HepG2 (cell line): ENCODE data around the gene PFKFB2. TPM values are rescaled to one million over a fixed set of nuclear protein-coding genes. Genes with fewer than 3 reads are reported as not detected.

Experiments
- CTCF ChIP-seq: sonication (generic); formaldehyde crosslinking; IDR thresholded peaks from 2 replicates; pipeline ENCODE4 v1.5.0; 2020; ENCODE audit warnings: mild to moderate bottlenecking, missing genetic modification reagents, moderate library complexity
- ELF3 ChIP-seq: IDR thresholded peaks from 2 replicates; pipeline ENCODE4 v1.6.1; 2016; ENCODE audit warnings: missing genetic modification reagents, missing compliant biosample characterization
- EP300 ChIP-seq, 3 experiments: sonication (generic) in 1 of 3; formaldehyde crosslinking in 1 of 3; IDR thresholded peaks; 2 replicates each; pipeline versions ENCODE4 v1.5.1 to v1.6.1; 2011 to 2020; ENCODE audit warnings: low read depth in 2 of 3, low read length in 2 of 3, borderline replicate concordance in 1 of 3, improper control_type of control experiment in 1 of 3, mild to moderate bottlenecking in 1 of 3, missing genetic modification reagents in 1 of 3, moderate library complexity in 1 of 3
- ERF ChIP-seq: IDR thresholded peaks from 2 replicates; pipeline ENCODE4 v1.6.1; 2018; ENCODE audit warnings: missing biosample characterization, missing genetic modification reagents
- IKZF1 ChIP-seq: fragments of 450-650 bp; IDR thresholded peaks from 2 replicates; pipeline ENCODE4 v1.7.1; 2016
- MAZ ChIP-seq, 2 experiments: sonication (generic) in 1 of 2; formaldehyde crosslinking in 1 of 2; IDR thresholded peaks; 2 replicates each; pipeline versions ENCODE4 v1.5.0 to v1.6.1; 2012 to 2020; ENCODE audit warnings: low read depth in 2 of 2, mild to moderate bottlenecking in 2 of 2, borderline replicate concordance in 1 of 2, improper control_type of control experiment in 1 of 2, low read length in 1 of 2, missing genetic modification reagents in 1 of 2, moderate library complexity in 1 of 2
- PAWR ChIP-seq: sonication (generic); formaldehyde crosslinking; IDR thresholded peaks from 2 replicates; pipeline ENCODE4 v1.4.0; 2020; ENCODE audit warnings: missing genetic modification reagents, mild to moderate bottlenecking, borderline replicate concordance
- PHB2 ChIP-seq: fragments of 450-650 bp; IDR thresholded peaks from 2 replicates; pipeline ENCODE4 v1.6.1; 2018; ENCODE audit not compliant: partially characterized antibody
- PHF20 ChIP-seq: sonication (generic); formaldehyde crosslinking; IDR thresholded peaks from 2 replicates; pipeline ENCODE4 v1.5.0; 2020; ENCODE audit warnings: mild to moderate bottlenecking, missing genetic modification reagents
- PHF8 ChIP-seq: sonication (generic); formaldehyde crosslinking; IDR thresholded peaks from 2 replicates; pipeline ENCODE4 v1.5.0; 2020; ENCODE audit warnings: missing genetic modification reagents
- SOX13 ChIP-seq, 3 experiments: fragments of 450-650 bp in 1 of 3; sonication (generic) in 1 of 3; formaldehyde crosslinking in 1 of 3; IDR thresholded peaks in 2 of 3; conservative IDR thresholded peaks in 1 of 3; 2 replicates each; pipeline versions ENCODE4 v1.5.0 to v1.6.1; 2016 to 2020; ENCODE audit warnings: antibody characterized with exemption in 1 of 3, mild to moderate bottlenecking in 1 of 3, missing compliant biosample characterization in 1 of 3, missing genetic modification reagents in 1 of 3, moderate library complexity in 1 of 3
- SP140L ChIP-seq: sonication (generic); formaldehyde crosslinking; IDR thresholded peaks from 2 replicates; pipeline ENCODE4 v1.4.0; 2020; ENCODE audit warnings: missing genetic modification reagents, borderline replicate concordance
- ZFY ChIP-seq: sonication (generic); formaldehyde crosslinking; IDR thresholded peaks from 2 replicates; pipeline ENCODE4 v1.4.0; 2020; ENCODE audit warnings: missing genetic modification reagents
- ZNF557 ChIP-seq: sonication (generic); formaldehyde crosslinking; IDR thresholded peaks from 2 replicates; pipeline ENCODE4 v1.4.0; 2020; ENCODE audit warnings: missing genetic modification reagents
- ZNF577 ChIP-seq: sonication (generic); formaldehyde crosslinking; IDR thresholded peaks from 2 replicates; pipeline ENCODE4 v1.4.0; 2020; ENCODE audit warnings: mild to moderate bottlenecking, low read depth, missing genetic modification reagents, borderline replicate concordance
- ZNF790 ChIP-seq: sonication (generic); formaldehyde crosslinking; IDR thresholded peaks from 2 replicates; pipeline ENCODE4 v1.8.0; 2022; ENCODE audit warnings: missing genetic modification reagents, mild to moderate bottlenecking, borderline replicate concordance
- polyA plus RNA-seq, 8 experiments: library from polyadenylated mRNA; depleted of rRNA in 3 of 8; stranded (reverse) in 7 of 8; unstranded in 1 of 8; fragments of >200 nt; fragmentation: Illumina TruSeq in 4 of 8; extraction: Trizol in 4 of 8; gene quantifications; 2 replicates each; pipeline versions ENCODE4 v1.2.1 to v1.2.3, GENCODE V29; 2011 to 2016; ENCODE audit warnings: low read depth in 4 of 8, missing spikeins in 1 of 8, mixed read lengths in 1 of 8; ENCODE audit not compliant: insufficient read depth in 1 of 8
- total RNA-seq, 5 experiments: library from RNA; depleted of rRNA; stranded (reverse); fragments of >200 nt; fragmentation: Illumina TruSeq; extraction: Trizol; gene quantifications; 2 replicates each; pipeline ENCODE4 v1.2.3, GENCODE V29; 2016; ENCODE audit warnings: low read depth in 1 of 5
- TF ChIP-seq, protein P1 (sequence below): sonication (generic); formaldehyde crosslinking; IDR thresholded peaks from 2 replicates; pipeline ENCODE4 v1.5.0; 2020; ENCODE audit warnings: missing genetic modification reagents
- TF ChIP-seq, protein P2 (sequence below): sonication (generic); formaldehyde crosslinking; IDR thresholded peaks from 2 replicates; pipeline ENCODE4 v1.8.0; 2022; ENCODE audit warnings: mild to moderate bottlenecking, missing genetic modification reagents
- TF ChIP-seq, protein P3 (sequence below): sonication (generic); formaldehyde crosslinking; IDR thresholded peaks from 2 replicates; pipeline ENCODE4 v1.4.0; 2020; ENCODE audit warnings: missing genetic modification reagents
- TF ChIP-seq, protein P4 (sequence below): sonication (generic); formaldehyde crosslinking; IDR thresholded peaks from 2 replicates; pipeline ENCODE4 v1.8.1; 2023; ENCODE audit warnings: missing genetic modification reagents, mild to moderate bottlenecking, borderline replicate concordance

Gene PFKFB2
- total and polyA plus RNA-seq, 2 of the 13 experiments (the other 11 are each of a cell fraction or from before 2014, with no cell fraction given), result 4.6 to 10.6 TPM

DNA sequence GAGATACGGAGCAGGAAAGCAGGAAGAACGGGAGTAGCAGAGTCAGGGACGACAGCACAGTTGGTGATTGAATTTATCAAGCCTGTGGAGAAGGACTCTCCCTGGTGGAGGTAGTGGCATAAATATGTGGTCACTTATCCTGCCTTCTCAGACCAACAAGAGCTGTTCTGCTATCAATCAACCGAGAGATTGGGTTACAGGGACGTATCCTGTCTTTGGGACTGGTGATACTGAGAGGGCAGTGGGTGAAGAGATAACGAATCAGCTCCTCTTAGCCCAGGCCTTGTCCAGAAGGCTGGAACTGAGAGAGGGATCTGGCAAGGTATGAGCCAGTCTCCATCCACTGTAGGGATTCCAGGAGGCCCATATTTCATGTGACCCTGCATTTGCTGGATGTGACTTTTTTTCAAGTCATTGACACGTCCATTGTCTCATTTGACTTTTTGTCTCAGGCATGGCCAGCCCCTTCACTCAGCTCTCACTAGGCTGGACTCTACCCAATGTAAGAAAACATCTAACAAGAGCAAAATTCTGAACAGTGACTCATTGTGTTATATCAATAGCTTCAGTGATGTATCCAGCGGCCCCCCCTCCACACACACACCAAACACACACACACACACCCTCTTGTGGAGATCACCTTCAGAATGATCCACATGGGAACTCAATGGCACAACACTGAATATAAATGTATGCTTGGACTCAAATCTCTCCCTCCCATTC lies 31.8 kb upstream of the PFKFB2 start (continued):
- TF ChIP-seq CTCF (CRISPR knock-in tag) (peak; percentile 45), ZFY (CRISPR knock-in tag) (0 out of 2 replicates have a peak, but pooled peaks have one; percentile 18), ERF (CRISPR knock-in tag) (no peak), ZNF557 (no peak), EP300 (IDR thresholded peaks at IDR 0.05; ENCODE audit: low read depth in 2 of 2, low read length in 2 of 2) (no peak; a peak in 1 of 4 replicates), EP300 (CRISPR knock-in tag; IDR thresholded peaks at IDR 0.05; ENCODE audit: borderline replicate concordance) (no peak), SP140L (CRISPR knock-in tag) (no peak), ELF3 (CRISPR knock-in tag) (0 out of 2 replicates have a peak, but pooled peaks have one; percentile 18), PHF8 (CRISPR knock-in tag) (no peak), PHB2 (no peak), MAZ (IDR thresholded peaks at IDR 0.05; ENCODE audit: borderline replicate concordance, low read depth, low read length) (0 out of 2 replicates have a peak, but pooled peaks have one; percentile 33), MAZ (CRISPR knock-in tag; IDR thresholded peaks at IDR 0.05; ENCODE audit: low read depth) (no peak), PAWR (CRISPR knock-in tag) (no peak), IKZF1 (no peak), SOX13 (IDR thresholded peaks at IDR 0.05) (no peak), SOX13 (CRISPR knock-in tag; conservative IDR thresholded peaks at IDR 0.05 in 1 of 2, IDR thresholded peaks at IDR 0.05 in 1 of 2) (peak in 1 of 2 experiments; percentile 83; a peak in 2 of 4 replicates), PHF20 (no peak), ZNF577 (CRISPR knock-in tag) (no peak), ZNF790 (CRISPR knock-in tag) (no peak)
- TF ChIP-seq, protein P1, sequence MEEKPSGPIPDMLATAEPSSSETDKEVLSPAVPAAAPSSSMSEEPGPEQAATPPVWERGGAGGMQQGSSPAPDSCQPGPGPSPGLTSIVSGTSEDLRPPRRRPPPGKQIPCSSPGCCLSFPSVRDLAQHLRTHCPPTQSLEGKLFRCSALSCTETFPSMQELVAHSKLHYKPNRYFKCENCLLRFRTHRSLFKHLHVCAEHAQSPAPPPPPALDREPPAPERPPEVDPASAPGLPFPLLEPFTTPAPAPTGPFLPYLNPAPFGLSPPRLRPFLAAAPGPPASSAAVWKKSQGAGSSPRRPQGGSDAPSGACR, result no peak
- TF ChIP-seq, protein P2, sequence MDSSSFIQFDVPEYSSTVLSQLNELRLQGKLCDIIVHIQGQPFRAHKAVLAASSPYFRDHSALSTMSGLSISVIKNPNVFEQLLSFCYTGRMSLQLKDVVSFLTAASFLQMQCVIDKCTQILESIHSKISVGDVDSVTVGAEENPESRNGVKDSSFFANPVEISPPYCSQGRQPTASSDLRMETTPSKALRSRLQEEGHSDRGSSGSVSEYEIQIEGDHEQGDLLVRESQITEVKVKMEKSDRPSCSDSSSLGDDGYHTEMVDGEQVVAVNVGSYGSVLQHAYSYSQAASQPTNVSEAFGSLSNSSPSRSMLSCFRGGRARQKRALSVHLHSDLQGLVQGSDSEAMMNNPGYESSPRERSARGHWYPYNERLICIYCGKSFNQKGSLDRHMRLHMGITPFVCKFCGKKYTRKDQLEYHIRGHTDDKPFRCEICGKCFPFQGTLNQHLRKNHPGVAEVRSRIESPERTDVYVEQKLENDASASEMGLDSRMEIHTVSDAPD (CRISPR knock-in tag), result no peak
- TF ChIP-seq, protein P3, sequence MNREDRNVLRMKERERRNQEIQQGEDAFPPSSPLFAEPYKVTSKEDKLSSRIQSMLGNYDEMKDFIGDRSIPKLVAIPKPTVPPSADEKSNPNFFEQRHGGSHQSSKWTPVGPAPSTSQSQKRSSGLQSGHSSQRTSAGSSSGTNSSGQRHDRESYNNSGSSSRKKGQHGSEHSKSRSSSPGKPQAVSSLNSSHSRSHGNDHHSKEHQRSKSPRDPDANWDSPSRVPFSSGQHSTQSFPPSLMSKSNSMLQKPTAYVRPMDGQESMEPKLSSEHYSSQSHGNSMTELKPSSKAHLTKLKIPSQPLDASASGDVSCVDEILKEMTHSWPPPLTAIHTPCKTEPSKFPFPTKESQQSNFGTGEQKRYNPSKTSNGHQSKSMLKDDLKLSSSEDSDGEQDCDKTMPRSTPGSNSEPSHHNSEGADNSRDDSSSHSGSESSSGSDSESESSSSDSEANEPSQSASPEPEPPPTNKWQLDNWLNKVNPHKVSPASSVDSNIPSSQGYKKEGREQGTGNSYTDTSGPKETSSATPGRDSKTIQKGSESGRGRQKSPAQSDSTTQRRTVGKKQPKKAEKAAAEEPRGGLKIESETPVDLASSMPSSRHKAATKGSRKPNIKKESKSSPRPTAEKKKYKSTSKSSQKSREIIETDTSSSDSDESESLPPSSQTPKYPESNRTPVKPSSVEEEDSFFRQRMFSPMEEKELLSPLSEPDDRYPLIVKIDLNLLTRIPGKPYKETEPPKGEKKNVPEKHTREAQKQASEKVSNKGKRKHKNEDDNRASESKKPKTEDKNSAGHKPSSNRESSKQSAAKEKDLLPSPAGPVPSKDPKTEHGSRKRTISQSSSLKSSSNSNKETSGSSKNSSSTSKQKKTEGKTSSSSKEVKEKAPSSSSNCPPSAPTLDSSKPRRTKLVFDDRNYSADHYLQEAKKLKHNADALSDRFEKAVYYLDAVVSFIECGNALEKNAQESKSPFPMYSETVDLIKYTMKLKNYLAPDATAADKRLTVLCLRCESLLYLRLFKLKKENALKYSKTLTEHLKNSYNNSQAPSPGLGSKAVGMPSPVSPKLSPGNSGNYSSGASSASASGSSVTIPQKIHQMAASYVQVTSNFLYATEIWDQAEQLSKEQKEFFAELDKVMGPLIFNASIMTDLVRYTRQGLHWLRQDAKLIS, result no peak
- TF ChIP-seq, protein P4, sequence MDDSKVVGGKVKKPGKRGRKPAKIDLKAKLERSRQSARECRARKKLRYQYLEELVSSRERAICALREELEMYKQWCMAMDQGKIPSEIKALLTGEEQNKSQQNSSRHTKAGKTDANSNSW (CRISPR knock-in tag), result no peak
